Activated CD8-positive, alpha-beta memory T cell treated with anti-CD3 and anti-CD28 coated beads, Interleukin-2, amount 50 U/mL, for 24 hours (primary cell): ENCODE data around the gene TRIOBP.
"Not testable (repeated sequence)": the region's sequence is repeated elsewhere in the genome, so short reads cannot be mapped to it uniquely, and the experiment has no call there.

Experiments used
- DNase-seq: peaks from one replicate; pipeline ENCODE4 v3.0.0-alpha.2; 2020; ENCODE audit errors: extremely low read depth

TRIOBP gene

DNA sequence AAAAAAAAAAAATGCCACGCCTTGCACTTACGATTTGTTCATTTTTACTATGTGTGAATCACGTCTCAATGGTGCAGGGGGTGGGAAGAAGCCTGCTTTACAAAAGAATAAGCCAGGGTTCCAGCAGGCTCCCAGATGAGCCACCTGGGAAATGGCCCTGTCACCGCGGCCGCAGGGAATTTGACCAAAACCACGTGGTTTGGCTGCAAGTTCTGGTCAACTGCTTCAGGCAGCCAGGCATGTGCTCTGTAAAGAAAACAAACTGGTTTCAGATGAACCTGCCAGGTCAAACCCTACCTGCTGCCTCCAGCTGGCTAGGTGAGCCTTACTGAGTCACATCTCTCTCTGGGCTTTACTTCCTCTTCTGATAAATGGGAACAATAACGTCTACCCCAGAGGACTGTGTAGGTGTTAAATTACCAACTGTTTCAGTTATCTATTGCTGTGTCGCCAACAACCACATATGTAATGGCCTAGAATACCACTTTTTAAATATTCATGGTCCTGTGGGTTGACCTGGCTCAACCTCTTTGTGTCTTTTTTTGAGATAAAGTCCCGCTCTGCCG lies 80.4 kb downstream of the TRIOBP start:
- DNase-seq: no peak

DNA sequence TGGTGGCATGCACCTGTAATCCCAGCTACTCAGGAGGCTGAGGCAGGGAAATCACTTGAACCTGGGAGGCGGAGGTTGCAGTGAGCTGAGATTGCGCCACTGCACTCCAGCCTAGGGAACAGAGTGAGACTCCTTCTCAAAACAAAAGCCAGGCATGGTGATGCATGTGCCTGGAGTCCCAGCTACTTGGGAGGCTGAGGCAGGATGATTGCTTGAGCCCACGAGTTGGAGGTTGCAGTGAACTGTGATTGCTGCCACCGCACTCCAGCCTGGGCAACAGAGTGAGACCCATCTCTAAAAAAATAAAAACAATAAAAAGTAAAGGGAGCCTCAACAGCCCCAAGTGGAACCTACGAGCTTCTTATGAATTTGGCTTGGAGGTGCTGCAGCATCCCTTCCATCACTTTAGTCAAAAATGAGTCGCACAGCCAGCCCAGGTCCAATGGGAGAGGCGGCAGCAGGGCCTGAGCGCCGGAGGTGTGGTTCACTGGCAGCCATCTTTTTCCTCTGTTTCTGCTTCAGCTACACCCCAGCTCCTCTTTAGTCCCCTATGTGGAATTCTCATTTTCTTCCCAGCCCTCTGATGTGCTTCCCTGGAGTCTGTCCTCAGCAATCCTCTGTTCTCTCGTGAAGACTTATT lies 81.6 kb downstream of the TRIOBP start:
- DNase-seq: no peak

DNA sequence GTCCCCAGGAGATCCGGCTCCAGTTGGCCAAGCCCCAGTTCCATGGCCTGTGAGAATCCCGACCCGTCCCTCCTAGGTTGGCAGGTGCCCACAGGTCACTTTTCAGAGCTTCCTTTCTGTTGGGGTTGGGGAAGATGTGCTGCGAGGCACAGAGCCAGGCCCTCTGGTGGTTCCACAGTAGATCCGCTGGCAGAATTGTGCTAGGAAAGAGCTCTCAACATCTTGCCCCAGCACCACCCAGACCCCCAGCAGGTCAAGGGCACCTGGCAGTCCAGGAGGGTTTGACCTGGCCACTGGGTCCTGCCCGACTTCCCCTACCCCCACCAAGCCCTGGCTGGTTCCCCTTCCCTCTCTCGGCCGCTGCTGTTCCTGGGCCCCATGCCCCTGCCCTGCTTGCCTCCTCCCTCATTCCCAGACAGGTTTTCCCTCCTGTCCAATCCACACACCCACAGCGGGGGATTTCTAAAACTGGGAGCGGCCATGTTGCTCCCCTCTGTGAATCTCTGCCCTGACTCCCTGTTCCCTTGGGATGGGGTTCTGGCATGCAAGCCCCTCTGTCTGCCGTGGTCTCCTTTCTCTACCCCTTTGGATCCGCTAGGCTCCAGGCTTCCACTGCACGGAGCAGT lies 84.7 kb downstream of the TRIOBP start:
- DNase-seq: no peak

DNA sequence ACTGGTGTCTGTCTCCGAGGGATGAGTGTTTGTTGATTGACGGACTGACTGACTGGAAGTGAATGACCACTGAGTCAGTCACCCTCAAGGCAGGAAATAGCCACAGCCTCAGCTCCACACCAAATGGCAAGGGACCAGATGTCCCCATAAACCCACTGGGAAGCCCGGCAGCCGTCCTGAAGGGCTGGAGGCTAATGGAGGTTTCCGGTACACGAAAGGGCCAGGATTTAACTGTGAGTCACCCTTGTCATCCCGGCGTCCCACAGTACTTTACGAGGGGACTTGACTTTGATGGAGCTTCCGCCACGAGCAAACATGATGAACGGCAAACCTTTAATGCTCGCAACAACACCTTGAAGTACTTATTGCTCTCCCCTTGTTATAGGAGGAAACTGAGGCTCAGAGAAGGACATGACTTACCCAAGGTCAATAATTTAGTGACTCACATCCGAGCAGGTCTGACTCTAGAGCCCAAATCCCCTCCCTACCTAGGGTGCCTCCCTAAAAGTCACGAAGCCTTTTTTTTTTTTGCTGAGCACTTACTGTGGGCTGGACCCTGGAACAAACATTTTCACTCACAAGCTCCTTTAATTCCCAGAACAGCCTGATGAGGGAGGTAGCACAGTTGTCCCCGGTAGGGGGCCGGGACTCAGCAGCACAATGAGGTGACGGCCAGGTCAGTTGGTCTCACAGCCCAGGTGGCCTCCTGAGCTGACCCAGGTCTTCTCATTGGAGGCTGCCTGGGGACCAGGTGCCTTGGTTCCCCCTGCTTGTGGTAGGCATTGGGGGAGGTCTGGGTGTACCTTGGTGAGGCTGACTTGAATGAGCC lies 85.7 kb downstream of the TRIOBP start:
- no peak for DNase-seq

DNA sequence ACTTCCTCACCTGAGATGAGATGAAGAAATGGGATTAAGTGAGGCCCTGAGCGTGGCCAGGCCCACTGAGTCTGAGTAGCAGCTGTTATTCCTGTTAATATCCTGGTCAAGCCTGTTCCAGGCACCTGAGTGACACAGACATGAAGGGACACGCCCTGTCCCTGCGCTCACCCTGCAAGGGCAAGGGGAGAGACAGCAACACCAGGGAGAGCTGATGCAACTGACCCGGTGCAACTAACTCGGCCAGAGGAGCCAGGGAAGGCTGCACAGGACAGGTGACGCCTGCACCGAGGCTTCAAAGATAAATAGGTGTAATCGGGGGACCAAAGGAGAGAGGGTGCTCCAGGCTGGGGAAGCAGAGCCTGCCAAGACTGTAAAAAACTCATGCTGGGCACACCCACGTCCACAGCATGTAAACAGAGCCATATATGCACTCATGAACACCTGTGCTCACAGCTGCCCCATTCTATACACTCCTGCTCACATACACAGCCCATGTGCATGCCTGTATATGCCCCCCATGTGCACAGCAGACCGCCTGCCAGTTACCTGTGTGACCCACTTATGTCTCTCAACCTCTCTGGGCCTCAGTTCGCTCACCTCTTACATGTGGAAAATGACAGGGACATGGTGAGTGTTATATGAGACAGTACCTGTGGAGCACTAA lies 88.1 kb downstream of the TRIOBP start:
- no peak for DNase-seq

DNA sequence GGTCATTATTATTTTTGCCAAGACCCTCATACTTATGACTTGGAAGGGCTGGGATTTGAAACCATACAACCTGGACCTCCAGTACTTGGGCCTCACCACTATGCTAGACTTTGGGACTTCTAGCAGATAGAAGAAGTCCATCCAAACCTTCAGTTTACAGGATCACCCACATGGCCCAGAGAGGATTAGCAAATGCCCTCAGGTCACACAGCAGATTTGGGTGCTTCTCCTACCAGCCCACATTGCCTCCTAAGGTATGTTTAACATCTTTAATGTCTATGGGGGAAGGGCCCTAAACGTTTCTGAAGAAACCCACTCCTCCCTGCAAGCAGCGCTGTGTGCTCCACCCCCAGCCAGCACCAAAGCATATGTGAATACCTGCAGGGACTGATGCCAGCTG lies 93.4 kb downstream of the TRIOBP start:
- no peak for DNase-seq

DNA sequence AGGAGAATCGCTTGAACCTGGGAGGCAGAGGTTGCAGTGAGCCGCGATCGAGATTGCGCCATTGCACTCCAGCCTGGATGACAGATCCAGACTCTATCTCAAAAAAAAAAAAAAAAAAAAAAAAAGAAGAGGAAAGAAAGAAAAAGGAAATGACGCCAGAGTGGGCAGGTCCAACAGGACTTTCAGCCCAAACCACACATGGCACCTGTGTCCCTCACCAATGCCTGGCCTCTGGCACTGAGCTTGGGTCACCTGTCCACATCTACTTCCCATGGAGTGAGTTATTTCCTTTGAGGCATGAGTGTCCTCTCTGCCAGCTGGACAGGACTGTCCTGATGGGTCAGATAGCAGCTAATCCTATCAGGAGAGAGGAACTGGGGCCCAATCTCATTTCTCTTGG lies 95.6 kb downstream of the TRIOBP start:
- no peak for DNase-seq

DNA sequence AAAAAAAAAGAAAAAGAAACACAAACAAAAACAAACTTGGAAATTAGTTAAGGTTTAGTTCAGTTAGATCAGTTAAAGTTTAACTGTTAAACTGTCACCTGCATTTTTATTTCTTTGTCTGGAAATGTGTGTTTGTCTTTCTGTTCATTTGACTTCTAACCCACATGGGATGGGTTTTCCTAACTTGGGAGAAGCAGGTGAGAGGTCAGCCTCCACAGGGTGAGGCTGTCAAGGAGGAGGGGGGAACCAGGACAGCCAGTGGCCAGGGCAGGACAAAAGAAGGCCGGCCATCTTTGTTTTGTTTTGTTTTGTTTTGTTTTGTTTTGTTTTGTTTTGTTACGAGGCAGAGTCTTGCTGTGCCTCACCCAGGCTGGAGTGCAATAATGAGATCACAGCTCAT lies 97.5 kb downstream of the TRIOBP start:
- DNase-seq: no peak

DNA sequence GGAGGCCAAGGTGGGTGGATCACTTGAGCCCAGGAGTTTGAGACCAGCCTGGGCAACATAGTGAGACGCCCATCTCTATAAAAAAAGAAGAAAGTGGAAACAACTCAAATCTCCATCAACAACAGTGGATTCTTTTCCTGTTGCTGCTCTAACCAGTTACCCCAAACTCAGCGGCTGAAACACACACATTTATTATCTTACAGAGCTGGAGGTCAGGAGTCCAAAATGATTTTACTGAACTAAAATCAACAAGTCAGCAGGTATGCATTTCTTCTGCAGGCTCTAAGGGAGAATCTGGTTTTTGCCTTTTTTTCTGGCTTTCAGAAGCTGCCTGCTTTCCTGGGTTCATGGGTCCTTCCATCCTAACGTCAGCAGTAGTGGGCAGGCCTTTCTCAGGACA lies 99.2 kb downstream of the TRIOBP start:
- no peak for DNase-seq

DNA sequence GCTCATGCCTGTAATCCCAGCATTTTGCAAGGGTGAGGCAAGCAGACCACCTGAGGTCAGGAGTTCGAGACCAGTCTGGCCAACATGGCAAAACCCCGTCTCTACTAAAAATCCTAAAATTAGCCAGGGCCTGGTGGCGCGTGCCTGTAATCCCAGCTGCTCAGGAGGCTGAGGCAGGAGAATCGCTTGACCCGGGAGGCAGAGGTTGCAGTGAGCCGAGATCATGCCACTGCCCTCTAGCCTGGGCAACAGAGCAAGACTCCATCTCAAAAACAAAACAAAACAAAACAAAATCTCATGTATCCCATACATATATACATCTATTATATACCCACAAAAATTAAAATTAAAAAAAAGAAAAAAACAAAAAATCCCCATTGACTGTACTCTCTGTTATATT lies 100.4 kb downstream of the TRIOBP start:
- not testable (repeated sequence) for DNase-seq

DNA sequence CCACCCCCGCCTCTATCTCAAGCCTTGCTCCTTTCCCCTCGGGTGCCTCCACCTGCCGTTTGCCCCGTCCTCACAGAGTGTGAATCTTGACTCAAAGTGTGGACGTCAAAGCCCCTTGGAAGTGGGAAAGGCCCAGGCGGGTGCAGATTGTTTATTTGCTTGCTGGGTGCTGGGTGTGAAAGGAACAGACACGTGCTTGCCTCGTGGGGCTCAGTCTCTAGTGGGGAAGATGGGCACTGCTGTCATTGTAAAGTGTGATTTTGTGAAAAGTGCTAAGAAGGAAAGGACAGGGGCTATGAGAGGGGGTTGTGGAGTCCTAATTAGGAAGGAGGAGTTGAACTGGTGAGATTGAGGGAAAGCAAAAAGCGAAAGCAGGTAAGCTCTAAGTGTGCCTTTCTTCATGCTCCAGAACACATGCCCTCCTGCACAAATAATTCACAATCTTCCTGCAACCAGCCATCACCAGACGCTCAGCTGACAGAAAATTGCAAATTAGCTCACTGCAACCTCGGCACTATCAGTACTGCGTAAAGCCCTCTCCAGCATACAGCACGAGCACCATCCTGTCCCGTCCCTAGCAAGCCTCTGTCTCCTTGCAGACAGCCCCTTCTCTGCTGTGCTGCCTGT lies 101.1 kb downstream of the TRIOBP start:
- no peak for DNase-seq

DNA sequence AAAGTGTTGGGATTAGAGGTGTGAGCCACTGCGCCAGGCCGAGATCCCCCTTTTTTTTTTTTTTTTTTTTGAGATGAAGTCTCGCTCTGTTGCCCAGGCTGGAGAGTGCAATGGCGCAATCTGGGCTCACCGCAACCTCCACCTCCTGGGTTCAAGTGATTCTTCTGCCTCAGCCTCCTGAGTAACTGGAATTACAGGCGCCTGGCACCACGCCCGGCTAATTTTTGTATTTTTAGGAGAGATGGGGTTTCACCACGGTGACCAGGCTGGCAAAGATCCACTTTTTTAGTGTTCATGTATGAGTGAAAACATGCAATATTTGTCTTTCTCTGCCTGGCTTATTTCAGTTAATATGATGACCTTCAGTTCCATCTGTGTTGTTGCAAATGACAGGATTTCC lies 103.1 kb downstream of the TRIOBP start:
- not testable (repeated sequence) for DNase-seq

DNA sequence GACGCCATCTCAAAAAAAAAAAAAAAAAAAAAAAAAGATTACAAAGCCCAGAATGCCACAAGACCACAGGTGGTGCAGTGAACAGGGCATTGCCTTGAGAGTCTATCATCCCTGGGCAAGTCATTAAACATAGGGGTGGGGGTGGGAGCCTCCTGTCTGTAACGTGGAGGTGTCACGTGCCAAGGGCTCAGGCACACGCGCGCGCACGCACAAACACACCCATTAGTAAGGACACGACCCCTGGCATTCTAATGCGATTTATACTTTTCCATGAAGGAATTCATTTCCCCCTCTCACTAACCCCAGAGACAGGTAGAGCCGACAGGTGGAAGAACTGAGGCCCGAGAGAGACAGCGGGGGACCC lies 105.1 kb downstream of the TRIOBP start:
- DNase-seq: no peak

DNA sequence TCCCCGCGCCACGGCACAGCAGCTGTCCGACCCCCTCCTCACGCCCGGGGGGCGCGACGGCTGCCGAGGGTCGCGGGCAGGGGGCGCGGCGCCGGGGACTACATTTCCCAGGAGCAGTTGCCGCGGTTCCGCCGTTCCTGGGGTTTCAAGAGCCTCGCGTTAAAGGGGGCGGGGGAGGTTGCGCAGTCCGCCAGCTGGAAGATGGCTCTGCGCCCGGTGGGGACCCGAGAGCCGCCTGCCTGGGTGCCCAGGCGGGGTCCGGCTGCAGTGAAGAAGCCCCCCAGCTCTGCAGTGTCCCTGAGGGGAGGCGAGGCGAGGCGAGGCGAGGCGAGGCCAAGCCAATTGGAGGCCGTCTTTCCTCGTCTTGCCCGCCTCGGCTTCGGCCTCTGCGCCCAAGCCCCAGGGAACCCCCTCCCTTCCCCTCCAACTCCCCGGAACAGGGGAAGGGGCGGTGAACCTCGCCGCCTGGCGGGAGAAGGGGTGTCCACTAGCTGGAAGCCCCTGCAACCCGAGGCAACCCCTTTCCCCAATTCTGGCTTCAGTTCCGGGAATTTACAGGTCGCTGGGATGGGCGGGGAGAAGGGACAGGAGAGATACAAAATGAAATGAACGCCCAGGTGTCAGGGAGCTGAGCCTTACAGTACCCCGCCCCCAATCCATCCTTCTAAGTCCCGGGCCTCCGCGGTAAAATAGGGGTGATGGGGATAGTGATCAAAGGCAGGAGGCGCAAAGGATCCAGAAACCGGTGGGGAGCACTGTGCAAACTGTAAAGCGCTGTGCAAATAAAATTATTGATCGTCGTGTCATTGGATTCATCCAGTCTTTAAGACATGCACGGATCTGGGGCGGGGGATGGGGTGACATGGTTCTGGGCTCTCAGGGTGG lies 105.7 kb downstream of the TRIOBP start:
- no peak for DNase-seq

DNA sequence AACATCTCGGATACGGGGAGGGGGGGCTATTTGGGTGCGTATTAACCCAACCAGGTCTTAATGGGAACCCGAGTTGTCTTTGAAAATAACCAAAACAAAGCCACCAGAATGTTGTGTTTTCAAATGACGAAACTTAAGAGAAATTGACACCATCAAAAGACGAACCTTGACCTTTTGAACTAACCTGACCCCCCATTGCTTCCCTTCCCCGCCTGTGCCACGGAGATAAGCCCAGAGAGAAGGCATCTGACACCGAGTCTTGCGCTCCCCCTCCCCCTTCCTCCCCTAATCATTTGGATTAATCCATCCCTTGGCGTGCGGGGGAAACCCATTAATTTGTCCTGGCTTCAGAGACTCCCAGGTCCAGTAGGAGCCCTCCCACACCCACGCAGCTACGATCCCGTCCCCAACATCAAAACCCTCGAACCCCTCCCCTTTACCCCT lies 106.4 kb downstream of the TRIOBP start:
- no peak for DNase-seq

DNA sequence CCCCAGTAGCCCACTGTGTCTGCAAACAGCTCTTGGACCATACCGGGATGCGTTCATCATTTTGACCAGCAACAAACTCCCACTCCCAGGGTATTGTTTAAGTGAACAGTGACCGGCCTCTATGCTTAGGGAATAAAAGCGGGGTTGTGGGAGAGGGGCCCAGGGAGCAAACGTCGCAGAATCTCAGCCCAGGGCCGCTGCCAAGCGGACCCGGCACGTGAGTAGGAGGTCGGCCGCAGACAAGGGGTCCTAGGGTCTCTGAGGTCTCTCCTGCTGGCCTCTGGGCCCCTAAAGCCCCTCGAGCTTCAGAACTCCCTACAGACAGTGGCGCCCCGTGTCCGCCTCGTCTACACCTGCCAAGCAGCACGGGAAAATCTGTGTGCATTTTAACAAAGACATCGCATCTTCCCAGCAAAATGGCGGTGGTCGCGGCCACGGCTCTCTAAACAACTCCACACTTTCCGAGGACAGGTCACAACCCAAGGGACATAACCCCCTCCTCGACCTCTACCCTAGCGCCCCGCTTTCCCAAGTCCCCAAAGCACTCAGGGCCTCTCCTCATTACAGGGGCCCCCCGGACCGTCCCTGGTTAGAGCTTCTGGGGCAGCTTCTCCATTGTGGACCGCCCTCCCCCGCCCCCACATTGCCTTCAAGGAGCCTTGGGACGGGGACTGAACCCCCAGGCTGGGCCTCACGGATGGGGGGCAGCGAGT lies 106.9 kb downstream of the TRIOBP start:
- no peak for DNase-seq

DNA sequence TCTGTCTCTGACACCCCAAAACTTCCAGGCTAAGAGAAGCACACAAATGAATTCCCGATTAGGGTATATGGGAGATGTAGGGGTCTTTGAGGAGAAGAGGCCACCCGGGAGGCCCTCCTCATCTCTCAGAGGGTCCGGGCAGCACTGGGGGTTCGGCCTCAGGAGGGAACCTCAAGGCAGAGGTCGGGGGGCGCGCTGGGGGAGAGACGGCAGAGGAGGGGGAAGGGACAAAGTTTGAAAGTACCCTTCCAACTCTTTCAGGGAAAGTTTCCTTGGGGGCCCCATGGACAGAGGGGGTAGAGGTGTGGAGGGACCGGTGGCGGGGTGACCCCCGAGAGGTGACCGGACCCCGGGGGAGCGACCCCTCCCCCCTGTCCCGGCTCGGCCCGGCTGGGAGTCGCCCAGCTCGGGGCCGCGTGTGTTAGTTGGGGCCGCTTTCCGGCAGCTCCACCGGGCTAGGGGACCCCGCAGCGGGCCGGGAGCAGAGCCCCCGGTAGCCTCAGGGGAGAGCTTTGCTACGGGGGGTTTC lies 107.6 kb downstream of the TRIOBP start:
- DNase-seq: no peak

DNA sequence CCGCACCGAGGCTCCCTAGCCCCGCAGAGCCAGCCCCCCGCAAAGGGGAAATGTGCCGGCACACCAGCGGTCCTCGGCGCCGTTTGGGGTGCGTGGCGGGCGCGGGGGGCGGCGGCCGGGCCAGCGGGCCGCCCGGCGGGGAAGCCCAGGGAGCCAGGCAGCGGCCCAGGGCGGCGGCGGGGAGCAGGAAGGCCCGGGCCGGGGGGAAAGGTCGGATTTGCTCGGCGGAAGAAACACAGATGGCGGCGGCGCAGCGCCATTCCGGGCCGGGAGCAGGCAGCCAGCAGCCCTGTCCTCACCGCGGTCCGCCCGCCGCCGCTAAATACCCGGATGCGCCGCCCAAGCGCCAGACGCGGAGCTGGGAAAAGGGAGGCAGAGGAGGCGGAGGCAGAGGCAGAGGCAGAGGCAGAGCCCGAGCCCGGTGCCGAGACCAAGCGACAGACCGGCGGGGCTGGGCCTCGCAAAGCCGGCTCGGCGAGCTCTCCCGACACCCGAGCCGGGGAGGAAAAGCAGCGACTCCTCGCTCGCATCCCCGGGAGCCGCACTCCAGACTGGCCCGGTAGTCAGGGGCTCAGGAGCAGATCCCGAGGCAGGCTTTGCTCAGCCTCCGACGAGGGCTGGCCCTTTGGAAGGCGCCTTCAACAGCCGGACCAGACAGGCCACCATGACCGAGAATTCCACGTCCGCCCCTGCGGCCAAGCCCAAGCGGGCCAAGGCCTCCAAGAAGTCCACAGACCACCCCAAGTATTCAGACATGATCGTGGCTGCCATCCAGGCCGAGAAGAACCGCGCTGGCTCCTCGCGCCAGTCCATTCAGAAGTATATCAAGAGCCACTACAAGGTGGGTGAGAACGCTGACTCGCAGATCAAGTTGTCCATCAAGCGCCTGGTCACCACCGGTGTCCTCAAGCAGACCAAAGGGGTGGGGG lies 108.3 kb downstream of the TRIOBP start:
- DNase-seq: no peak

DNA sequence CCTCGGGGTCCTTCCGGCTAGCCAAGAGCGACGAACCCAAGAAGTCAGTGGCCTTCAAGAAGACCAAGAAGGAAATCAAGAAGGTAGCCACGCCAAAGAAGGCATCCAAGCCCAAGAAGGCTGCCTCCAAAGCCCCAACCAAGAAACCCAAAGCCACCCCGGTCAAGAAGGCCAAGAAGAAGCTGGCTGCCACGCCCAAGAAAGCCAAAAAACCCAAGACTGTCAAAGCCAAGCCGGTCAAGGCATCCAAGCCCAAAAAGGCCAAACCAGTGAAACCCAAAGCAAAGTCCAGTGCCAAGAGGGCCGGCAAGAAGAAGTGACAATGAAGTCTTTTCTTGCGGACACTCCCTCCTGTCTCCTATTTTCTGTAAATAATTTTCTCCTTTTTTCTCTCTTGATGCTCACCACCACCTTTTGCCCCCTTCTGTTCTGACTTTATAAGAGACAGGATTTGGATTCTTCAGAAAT lies 109.0 kb downstream of the TRIOBP start:
- no peak for DNase-seq
